Smooth muscle cell (in vitro differentiated cells): Measurements from ENCODE around the gene KCNF1. TPM values are rescaled to one million over a fixed set of nuclear protein-coding genes. Genes with fewer than 3 reads are reported as not detected.

Source experiments
- DNase-seq: peaks from one replicate; lab custom pipeline; 2025; ENCODE audit not compliant: unreplicated experiment; lab: John Stamatoyannopoulos, UW
- H2AFZ ChIP-seq: fragments of 200-600 bp; sonication (generic); 2 replicates; pipeline ENCODE4 v1.6.0; 2016; ENCODE audit warnings: antibody characterized with exemption, low read depth, mild to moderate bottlenecking
- H3F3A ChIP-seq: fragments of 200-600 bp; sonication (generic); 2 replicates; pipeline ENCODE4 v1.6.0; 2017; ENCODE audit warnings: antibody characterized with exemption, low read depth
- H3K27ac ChIP-seq: fragments of 200-600 bp; sonication (generic); 2 replicates; pipeline ENCODE4 v1.5.1; 2016; ENCODE audit warnings: low read depth, mild to moderate bottlenecking
- H3K27me3 ChIP-seq: fragments of 200-600 bp; sonication (generic); 2 replicates; pipeline ENCODE4 v1.6.1; 2016; ENCODE audit warnings: low read depth, mild to moderate bottlenecking
- H3K36me3 ChIP-seq: fragments of 200-600 bp; sonication (generic); 2 replicates; pipeline ENCODE4 v1.5.1; 2016; ENCODE audit warnings: low read depth
- H3K4me1 ChIP-seq: fragments of 200-600 bp; sonication (generic); 2 replicates; pipeline ENCODE4 v1.5.1; 2016; ENCODE audit warnings: low read depth
- H3K4me2 ChIP-seq: fragments of 200-600 bp; sonication (generic); 2 replicates; pipeline ENCODE4 v1.6.0; 2016; ENCODE audit warnings: mild to moderate bottlenecking
- H3K4me3 ChIP-seq: fragments of 200-600 bp; sonication (generic); 2 replicates; pipeline ENCODE4 v1.5.1; 2016; ENCODE audit warnings: mild to moderate bottlenecking
- H3K79me2 ChIP-seq: fragments of 200-600 bp; sonication (generic); 2 replicates; pipeline ENCODE4 v1.6.0; 2016; ENCODE audit warnings: low read depth, mild to moderate bottlenecking
- H3K9ac ChIP-seq: fragments of 200-600 bp; sonication (generic); 2 replicates; pipeline ENCODE4 v1.6.0; 2016; ENCODE audit warnings: low read depth
- H3K9me3 ChIP-seq: fragments of 200-600 bp; sonication (generic); replicated peaks from 2 replicates; pipeline ENCODE4 v1.5.1; 2016; ENCODE audit warnings: low read depth
- H4K20me1 ChIP-seq: fragments of 200-600 bp; sonication (generic); 2 replicates; pipeline ENCODE4 v1.6.0; 2016; ENCODE audit warnings: low read depth
- CTCF ChIP-seq: fragments of 200-600 bp; sonication (generic); IDR thresholded peaks from 2 replicates; pipeline ENCODE4 v1.5.1; 2017; ENCODE audit warnings: borderline replicate concordance, mild to moderate bottlenecking, antibody characterized with exemption; ENCODE audit not compliant: insufficient read depth, poor library complexity, severe bottlenecking
- WGBS: methylation state at CpG from one replicate; pipeline ENCODE4 v1.1.7; 2016; ENCODE audit warnings: low lambda C conversion rate; 5-methylcytosine and 5-hydroxymethylcytosine counted together
- polyA plus RNA-seq: library from polyadenylated mRNA; unstranded; fragments of >200 nt; fragmentation: Nextera tagmentation; extraction: Ambion mirVana; gene quantifications from 2 replicates; pipeline ENCODE4 v1.2.1, GENCODE V29; 2016
- total RNA-seq: library from RNA; depleted of rRNA; stranded (reverse); fragments of >200 nt; gene quantifications from 2 replicates; pipeline ENCODE4 v1.2.3, GENCODE V29; 2014

Gene KCNF1
- total and polyA plus RNA-seq, 2 experiments from 2014 or later, result 0.55 TPM; not detected in 1

- no peak for TF ChIP-seq CTCF
- WGBS, result 94% methylated on average over 9 of the region's 10 CpGs
- Histone ChIP-seq H3F3A (no peaks in the 10 kb centered on the region), H3K27me3 (peaks cover 29% of the 10 kb centered on the region), H3K9me3 (no peaks in the 10 kb centered on the region), H2AFZ (no peak overlapping the region), H3K27ac (no peak overlapping the region), H3K79me2 (no peaks in the 10 kb centered on the region), H3K4me3 (no peak overlapping the region), H3K9ac (no peak overlapping the region), H4K20me1 (no peaks in the 10 kb centered on the region), H3K4me1 (no peaks in the 10 kb centered on the region), H3K36me3 (no peaks in the 10 kb centered on the region), H3K4me2 (no peak overlapping the region)
- no peak for DNase-seq
Measured at GRCh38 chr2:10915731-10916276, 4.1 kb downstream of the KCNF1 start.

DNA sequence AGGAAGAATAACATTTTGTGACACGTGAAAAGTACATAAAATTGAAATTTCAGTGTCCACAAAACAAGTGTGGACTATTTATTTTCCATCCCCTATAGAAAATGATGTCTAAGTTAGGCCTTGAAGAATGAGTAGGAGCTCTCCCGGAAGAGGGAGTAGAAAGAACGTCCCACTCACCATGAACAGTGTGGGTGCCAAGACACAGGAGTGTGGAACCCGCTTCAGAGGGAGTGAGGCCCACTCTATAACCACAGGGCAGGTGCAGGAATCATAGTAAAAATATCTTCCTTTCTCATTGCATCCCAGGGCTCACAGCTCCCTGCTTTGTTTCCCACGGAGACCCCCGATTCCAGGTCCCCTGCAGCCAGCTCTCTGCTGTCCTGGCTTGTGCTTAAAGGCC is 5.2 kb downstream of the KCNF1 start:
- Histone ChIP-seq H3K36me3 (no peaks in the 10 kb centered on the region), H3K9ac (no peak overlapping the region), H3F3A (no peaks in the 10 kb centered on the region), H3K79me2 (no peaks in the 10 kb centered on the region), H3K4me1 (no peaks in the 10 kb centered on the region), H3K4me2 (no peak overlapping the region), H3K9me3 (no peaks in the 10 kb centered on the region), H3K27ac (no peak overlapping the region), H3K4me3 (no peak overlapping the region), H3K27me3 (peaks cover 18% of the 10 kb centered on the region), H4K20me1 (no peaks in the 10 kb centered on the region), H2AFZ (no peak overlapping the region)
- no peak for DNase-seq
- 89% methylated on average over 6 of the region's 6 CpGs for WGBS
- TF ChIP-seq CTCF, result no peak

- Histone ChIP-seq H3K36me3 (no peaks in the 10 kb centered on the region), H3K27ac (no peak overlapping the region), H3K4me2 (no peak overlapping the region), H3K9me3 (no peaks in the 10 kb centered on the region), H3K27me3 (peaks cover 11% of the 10 kb centered on the region), H3K79me2 (no peaks in the 10 kb centered on the region), H4K20me1 (no peaks in the 10 kb centered on the region), H3K9ac (no peak overlapping the region), H2AFZ (no peak overlapping the region), H3K4me1 (no peaks in the 10 kb centered on the region), H3F3A (no peaks in the 10 kb centered on the region), H3K4me3 (no peak overlapping the region)
- DNase-seq, result no peak
- WGBS, result 100% methylated on average over 4 of the region's 4 CpGs
- TF ChIP-seq CTCF, result no peak
Measured at GRCh38 chr2:10917927-10918326, 6.2 kb downstream of the KCNF1 start.
